ENCODE results near the gene NR2F2.

GRCh38 chr15:96337365-96338023 is 7.0 kb downstream of the NR2F2 start:
- TF ChIP-seq, protein P1, sequence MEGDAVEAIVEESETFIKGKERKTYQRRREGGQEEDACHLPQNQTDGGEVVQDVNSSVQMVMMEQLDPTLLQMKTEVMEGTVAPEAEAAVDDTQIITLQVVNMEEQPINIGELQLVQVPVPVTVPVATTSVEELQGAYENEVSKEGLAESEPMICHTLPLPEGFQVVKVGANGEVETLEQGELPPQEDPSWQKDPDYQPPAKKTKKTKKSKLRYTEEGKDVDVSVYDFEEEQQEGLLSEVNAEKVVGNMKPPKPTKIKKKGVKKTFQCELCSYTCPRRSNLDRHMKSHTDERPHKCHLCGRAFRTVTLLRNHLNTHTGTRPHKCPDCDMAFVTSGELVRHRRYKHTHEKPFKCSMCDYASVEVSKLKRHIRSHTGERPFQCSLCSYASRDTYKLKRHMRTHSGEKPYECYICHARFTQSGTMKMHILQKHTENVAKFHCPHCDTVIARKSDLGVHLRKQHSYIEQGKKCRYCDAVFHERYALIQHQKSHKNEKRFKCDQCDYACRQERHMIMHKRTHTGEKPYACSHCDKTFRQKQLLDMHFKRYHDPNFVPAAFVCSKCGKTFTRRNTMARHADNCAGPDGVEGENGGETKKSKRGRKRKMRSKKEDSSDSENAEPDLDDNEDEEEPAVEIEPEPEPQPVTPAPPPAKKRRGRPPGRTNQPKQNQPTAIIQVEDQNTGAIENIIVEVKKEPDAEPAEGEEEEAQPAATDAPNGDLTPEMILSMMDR (conservative IDR thresholded peaks at IDR 0.05), result no peak
- no peak for TF ChIP-seq ZFX (IDR thresholded peaks at IDR 0.05)
